Measurements from ENCODE around the gene KCNF1. TPM values are rescaled to one million over a fixed set of nuclear protein-coding genes. Genes with fewer than 3 reads are reported as not detected.

Gene KCNF1
- total RNA-seq, 1 donor from 2014 or later, result 0.30 TPM

GRCh38 chr2:10897956-10898355 is 13.8 kb upstream of the KCNF1 start:
- Histone ChIP-seq H3K27ac (replicated peaks) (no peak overlapping the region), H3K27me3 (ENCODE audit: low read depth) (no peaks in the 10 kb centered on the region), H3K4me3 (no peak overlapping the region), H3K36me3 (no peaks in the 10 kb centered on the region), H3K9me3 (replicated peaks) (no peaks in the 10 kb centered on the region), H3K4me1 (no peaks in the 10 kb centered on the region)
- no peak for DNase-seq
- TF ChIP-seq, protein P1, sequence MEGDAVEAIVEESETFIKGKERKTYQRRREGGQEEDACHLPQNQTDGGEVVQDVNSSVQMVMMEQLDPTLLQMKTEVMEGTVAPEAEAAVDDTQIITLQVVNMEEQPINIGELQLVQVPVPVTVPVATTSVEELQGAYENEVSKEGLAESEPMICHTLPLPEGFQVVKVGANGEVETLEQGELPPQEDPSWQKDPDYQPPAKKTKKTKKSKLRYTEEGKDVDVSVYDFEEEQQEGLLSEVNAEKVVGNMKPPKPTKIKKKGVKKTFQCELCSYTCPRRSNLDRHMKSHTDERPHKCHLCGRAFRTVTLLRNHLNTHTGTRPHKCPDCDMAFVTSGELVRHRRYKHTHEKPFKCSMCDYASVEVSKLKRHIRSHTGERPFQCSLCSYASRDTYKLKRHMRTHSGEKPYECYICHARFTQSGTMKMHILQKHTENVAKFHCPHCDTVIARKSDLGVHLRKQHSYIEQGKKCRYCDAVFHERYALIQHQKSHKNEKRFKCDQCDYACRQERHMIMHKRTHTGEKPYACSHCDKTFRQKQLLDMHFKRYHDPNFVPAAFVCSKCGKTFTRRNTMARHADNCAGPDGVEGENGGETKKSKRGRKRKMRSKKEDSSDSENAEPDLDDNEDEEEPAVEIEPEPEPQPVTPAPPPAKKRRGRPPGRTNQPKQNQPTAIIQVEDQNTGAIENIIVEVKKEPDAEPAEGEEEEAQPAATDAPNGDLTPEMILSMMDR (IDR thresholded peaks at IDR 0.05; ENCODE audit: borderline replicate concordance), result no peak
- intact Hi-C loops (cut with micrococcal nuclease), result no loop called here

GRCh38 chr2:10900216-10901109 is 11.3 kb upstream of the KCNF1 start:
- Histone ChIP-seq H3K9me3 (replicated peaks) (no peaks in the 10 kb centered on the region), H3K27me3 (ENCODE audit: low read depth) (no peaks in the 10 kb centered on the region), H3K4me3 (no peak overlapping the region), H3K4me1 (no peaks in the 10 kb centered on the region), H3K36me3 (no peaks in the 10 kb centered on the region), H3K27ac (replicated peaks) (no peak overlapping the region)
- no peak for DNase-seq
- intact Hi-C loops (cut with micrococcal nuclease), result no loop called here
- TF ChIP-seq, protein P1 (IDR thresholded peaks at IDR 0.05; ENCODE audit: borderline replicate concordance), result no peak

- no peak overlapping the region for H3K4me3 ChIP-seq
- intact Hi-C loops (cut with micrococcal nuclease), result no loop called here
- H3K36me3 ChIP-seq, result no peaks in the 10 kb centered on the region
- no peak for DNase-seq
- no peaks in the 10 kb centered on the region for H3K4me1 ChIP-seq
- TF ChIP-seq, protein P1 (IDR thresholded peaks at IDR 0.05; ENCODE audit: borderline replicate concordance), result no peak
- H3K27ac ChIP-seq (replicated peaks), result no peak overlapping the region
- H3K27me3 ChIP-seq (ENCODE audit: low read depth), result no peaks in the 10 kb centered on the region
- H3K9me3 ChIP-seq (replicated peaks), result no peaks in the 10 kb centered on the region
These were observed 10.4 kb upstream of the KCNF1 start for GRCh38 chr2:10901160-10901939.

DNA sequence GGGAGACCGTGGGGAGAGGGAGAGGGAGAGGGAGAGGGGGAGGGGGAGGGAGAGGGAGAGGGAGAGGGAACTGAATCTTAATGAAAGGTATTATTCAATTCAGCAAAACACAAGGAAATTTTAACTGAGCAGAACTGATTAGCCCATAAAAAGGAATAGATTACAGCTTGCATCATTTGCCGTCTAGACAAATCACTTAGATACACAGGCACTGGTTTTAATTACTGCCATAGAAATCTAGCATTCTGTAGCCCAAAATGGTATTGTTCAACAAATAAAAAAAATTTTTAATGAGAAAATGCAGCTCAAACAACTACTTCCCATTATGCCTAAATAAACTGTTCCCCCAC is 7.9 kb upstream of the KCNF1 start:
- Histone ChIP-seq H3K4me1 (no peaks in the 10 kb centered on the region), H3K27me3 (ENCODE audit: low read depth) (no peaks in the 10 kb centered on the region), H3K36me3 (no peaks in the 10 kb centered on the region), H3K27ac (replicated peaks) (no peak overlapping the region), H3K9me3 (replicated peaks) (no peaks in the 10 kb centered on the region), H3K4me3 (no peak overlapping the region)
- TF ChIP-seq, protein P1 (IDR thresholded peaks at IDR 0.05; ENCODE audit: borderline replicate concordance), result no peak
- intact Hi-C loops (cut with micrococcal nuclease), result no loop called here
- no peak for DNase-seq

- H3K36me3 ChIP-seq, result no peaks in the 10 kb centered on the region
- no peaks in the 10 kb centered on the region for H3K4me1 ChIP-seq
- no peak for DNase-seq
- H3K4me3 ChIP-seq, result no peak overlapping the region
- TF ChIP-seq, protein P1 (IDR thresholded peaks at IDR 0.05; ENCODE audit: borderline replicate concordance), result no peak
- intact Hi-C loops (cut with micrococcal nuclease), result no loop called here
- no peaks in the 10 kb centered on the region for H3K27me3 ChIP-seq (ENCODE audit: low read depth)
- H3K9me3 ChIP-seq (replicated peaks), result no peaks in the 10 kb centered on the region
- H3K27ac ChIP-seq (replicated peaks), result no peak overlapping the region
These were observed 7.3 kb upstream of the KCNF1 start for GRCh38 chr2:10904455-10904854.
